Peyer's patch (tissue), 4 donors: ENCODE measurements around the gene RPTN.
A peak's percentile ranks its signal among the peaks of the same experiment; 100 is the strongest.

Experiments
- CTCF ChIP-seq, 6 experiments: fragments of 450-650 bp in 4 of 6; fragments of 200-600 bp in 2 of 6; sonication (generic) in 1 of 6; IDR thresholded peaks; one replicate each; pipeline ENCODE4 v1.5.1; 2017 to 2019; ENCODE audit warnings: antibody characterized with exemption in 6 of 6, mild to moderate bottlenecking in 3 of 6, moderate library complexity in 1 of 6
- POLR2A ChIP-seq, 2 donors: fragments of 450-650 bp; IDR thresholded peaks; one replicate each; pipeline ENCODE4 v1.5.1; 2017; ENCODE audit warnings: antibody characterized with exemption in 2 of 2, mild to moderate bottlenecking in 2 of 2, moderate library complexity in 2 of 2

- TF ChIP-seq CTCF (IDR thresholded peaks at IDR 0.05) (peak; percentile 64 to 87 (median 68)), POLR2A (IDR thresholded peaks at IDR 0.05) (no peak)
Observed at GRCh38 chr1:152188673-152189591, 29.9 kb upstream of the RPTN start.
